NCI-H748 (cell line): Measurements from ENCODE around the gene RAD17.
"Not testable (repeated sequence)": the region's sequence is repeated elsewhere in the genome, so short reads cannot be mapped to it uniquely, and the experiment has no call there.

Experiments used
- DNase-seq: peaks from one replicate; lab custom pipeline; 2025; ENCODE audit not compliant: unreplicated experiment; lab: John Stamatoyannopoulos, UW

The RAD17 gene, protein sequence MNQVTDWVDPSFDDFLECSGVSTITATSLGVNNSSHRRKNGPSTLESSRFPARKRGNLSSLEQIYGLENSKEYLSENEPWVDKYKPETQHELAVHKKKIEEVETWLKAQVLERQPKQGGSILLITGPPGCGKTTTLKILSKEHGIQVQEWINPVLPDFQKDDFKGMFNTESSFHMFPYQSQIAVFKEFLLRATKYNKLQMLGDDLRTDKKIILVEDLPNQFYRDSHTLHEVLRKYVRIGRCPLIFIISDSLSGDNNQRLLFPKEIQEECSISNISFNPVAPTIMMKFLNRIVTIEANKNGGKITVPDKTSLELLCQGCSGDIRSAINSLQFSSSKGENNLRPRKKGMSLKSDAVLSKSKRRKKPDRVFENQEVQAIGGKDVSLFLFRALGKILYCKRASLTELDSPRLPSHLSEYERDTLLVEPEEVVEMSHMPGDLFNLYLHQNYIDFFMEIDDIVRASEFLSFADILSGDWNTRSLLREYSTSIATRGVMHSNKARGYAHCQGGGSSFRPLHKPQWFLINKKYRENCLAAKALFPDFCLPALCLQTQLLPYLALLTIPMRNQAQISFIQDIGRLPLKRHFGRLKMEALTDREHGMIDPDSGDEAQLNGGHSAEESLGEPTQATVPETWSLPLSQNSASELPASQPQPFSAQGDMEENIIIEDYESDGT

DNA sequence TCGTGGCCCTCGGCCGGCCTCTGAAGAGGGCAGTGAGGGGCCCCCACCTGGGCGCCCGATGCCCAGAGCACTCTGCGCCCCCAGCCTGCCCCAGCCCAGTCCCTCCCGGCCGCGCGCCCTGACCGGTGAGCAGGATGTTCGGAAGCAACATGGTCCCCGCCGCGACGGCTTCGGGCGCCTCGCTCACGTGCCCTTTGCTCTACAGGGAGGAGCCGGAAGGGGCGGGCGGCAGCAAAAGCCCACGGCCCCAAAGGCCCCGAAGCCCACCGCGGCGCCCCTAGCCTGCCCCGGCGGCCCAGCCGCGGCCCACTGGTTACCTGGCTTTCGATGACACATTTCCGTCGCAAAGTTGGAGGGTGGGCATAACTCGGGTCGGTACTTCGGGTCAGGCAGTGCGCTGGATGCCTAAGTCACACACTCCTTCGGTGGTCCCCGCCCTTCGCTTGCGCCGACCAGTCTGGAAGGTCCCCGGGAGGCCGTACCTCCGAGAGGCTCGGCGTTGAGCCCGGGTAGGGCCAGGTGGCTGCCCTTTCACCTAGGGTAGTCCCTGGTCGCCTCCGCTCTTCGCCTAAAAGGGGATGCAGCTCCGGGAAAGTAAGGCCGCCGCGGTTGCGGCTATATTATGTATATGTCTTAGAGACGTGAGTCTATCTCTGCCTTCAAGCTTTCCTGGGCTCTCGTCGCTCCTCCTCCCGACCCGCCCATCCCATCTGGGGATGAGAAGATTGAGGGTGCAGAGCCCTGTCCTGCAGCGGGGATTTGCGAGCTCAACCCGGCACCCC lies at the start of gene RAD17, which contains the start of the genes AK6 and TAF9:
TSS of gene RAD17 (plus strand) at position 479 of the 782 bp plus-strand sequence. CDS start 2,391 bp downstream, outside the sequence.
TSS of gene AK6 (minus strand) at position 181 of the 782 bp plus-strand sequence. CDS start at position 151, 30 bp downstream.
TSS of gene TAF9 (minus strand) at position 181 of the 782 bp plus-strand sequence. CDS start 3,783 bp downstream, outside the sequence.
- DNase-seq, result peak; percentile 95

GRCh38 chr5:69326365-69326764 lies 43.3 kb upstream of the RAD17 start:
- no peak for DNase-seq

- DNase-seq, result no peak
Observed at GRCh38 chr5:69329905-69330489, 39.6 kb upstream of the RAD17 start.

DNA sequence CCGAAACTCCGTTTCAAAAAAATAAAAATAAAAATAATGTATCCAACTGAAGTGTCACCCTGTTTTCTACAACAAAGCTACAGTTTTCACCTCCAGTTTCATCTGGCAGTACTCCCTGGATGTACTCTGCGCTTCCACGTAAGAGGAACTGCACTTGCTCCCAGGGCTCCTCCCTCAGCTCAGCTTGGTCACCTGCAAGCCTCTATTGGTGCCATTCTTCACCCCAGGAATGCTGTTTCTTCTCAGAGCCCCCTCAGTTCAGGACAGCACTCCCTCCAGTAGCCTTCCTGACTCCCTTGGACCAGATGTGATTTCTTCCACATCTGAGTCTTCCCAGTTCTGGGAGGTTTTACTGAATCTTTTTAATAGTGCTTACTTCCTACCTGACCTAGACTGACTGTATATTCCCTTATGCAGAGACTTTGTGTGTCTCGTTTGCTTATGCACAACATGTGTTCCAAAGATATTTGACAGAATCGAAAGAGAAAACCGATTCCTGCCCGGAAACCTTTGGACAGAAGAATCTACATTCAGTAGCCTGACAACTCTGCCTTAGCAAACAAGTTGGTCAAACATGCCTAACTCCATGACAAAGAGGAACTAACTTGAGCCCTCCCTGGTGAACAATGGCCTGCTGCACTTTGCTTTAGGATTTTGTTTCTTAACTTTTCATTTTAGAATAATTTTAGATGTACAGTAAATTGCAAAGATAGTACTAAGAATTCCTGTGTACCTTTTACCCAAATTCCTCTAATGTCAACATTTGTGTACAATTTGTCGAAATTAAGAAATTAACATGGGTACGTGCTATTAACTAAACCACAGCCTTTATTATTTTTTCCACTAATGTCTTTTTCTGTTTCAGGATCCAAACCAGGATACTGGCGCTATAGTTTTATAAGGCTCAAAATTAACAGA lies 37.8 kb upstream of the RAD17 start:
- DNase-seq, result peak; percentile 17

DNA sequence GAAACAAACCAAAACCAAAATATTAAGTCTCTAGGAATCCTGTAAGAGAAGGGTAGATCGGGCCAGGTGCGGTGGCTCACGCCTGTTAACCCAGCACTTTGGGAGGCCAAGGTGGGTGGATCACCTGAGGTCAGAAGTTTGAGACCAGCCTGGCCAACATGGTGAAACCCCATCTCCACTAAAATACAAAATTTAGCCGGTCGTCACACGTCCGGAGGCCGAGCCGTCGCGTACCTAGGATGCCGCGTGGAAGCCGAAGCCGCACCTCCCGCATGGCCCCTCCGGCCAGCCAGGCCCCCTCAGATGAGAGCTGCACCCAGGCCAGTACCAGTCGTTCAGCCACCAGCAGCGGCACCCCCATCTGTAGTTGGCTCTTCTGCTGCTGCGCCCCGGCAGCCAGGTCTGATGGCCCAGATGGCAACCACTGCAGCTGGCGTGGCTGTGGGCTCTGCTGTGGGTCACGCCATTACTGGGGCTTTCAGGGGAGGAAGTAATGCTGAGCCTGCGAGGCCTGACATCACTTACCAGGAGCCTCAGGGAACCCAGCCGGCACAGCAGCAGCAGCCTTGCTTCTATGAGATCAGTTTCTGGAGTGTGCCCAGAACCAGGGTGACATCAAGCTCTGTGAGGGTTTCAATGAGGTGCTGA lies 35.8 kb upstream of the RAD17 start:
- not testable (repeated sequence) for DNase-seq

DNA sequence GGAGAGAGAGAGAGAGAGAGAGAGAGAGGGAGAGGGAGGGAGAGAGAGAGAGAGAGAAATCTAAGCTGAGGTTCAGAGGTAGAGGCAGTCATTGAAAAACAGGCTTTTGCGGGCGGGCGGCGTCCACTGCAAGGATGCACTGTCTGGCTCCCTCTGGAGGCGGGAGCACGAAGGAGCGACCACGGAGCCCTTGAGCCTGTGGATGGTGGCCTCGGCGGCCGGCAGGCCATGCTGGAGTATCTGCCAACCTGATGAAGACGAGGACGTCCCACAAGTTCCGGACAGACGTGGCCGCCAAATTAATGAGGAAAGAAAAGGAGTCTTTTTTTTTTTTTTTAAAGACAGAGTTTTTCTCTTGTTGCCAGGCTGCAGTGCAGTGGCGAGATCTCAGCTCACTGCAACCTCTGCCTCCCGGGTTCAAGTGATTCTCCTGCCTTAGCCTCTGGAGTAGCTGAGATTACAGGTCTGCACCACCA lies 34.8 kb upstream of the RAD17 start:
- peak; percentile 80 for DNase-seq

DNA sequence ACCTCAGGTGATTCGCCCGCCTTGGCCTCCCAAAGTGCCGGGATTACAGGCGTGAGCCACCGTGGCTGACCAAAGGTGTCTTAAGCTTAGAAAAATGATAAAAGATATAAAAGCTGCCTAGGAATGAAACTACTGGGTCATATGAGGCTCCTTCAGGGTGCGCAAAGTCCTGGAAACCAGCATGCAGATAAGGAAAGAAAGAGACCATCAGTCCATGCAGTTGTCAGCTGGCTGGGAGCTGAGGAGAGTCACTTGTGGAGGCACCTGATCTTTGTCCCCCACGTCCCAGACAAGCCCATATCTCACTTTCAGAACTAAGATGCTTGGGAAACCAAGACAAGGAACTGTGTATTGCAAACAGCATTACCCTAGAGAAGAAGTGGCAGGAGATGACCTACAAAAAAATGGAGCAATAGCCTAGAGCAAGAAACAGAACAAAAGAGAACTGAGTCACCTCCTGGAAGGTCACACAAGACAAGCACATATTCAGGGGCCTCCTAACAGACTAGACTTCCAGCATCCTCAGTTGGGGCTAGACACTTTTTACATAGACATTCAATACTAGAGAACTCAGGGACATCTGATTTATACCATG lies 34.2 kb upstream of the RAD17 start:
- no peak for DNase-seq

DNA sequence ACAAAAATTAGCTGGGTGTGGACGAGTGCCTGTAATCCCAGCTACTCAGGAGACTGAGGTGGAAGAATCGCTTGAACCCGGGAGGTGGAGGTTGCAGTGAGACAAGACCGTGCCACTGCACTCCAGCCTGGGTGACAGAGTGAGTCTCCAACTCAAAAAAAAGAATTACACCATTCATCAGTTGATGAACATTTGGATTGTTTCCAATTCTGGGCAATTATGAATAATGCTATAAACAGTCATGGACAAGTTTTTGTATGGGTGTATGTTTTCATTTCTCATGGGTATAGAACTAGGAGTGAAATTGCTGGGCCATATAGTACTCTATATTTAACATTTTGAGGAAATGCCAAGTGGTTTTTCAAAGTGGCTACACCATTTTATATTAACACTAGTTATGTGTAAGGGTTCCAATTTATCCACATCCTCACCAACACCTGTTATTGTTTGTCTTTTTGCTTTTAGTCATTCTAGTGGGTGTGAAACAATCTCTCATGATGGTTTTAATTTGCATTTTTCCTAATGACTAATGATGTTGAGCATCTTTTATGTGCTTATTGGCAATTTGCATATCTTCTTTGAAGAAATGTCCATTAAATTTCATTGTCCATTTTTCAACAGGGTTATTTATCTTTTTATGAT lies 28.0 kb upstream of the RAD17 start:
- DNase-seq, result no peak

DNA sequence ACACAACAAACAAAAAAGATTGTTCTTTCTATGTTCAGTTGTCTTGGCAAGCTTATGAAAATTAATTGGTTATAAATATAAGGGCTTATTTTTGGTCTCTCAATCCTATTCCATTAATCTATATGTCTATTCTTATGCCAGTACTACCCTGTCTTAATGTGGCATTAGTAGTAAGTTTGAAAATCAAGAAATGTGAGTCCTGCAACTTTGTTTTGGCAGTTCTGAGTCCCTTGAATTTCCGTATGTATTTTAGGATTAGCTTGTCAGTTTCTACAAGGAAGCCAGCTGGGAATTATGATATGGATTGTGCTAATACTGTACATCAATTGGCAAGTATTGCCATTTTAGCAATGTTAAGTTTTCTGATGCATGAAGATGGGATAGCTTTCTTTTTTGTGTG lies 26.5 kb upstream of the RAD17 start:
- DNase-seq, result no peak

- no peak for DNase-seq
Observed at GRCh38 chr5:69350664-69351063, 19.0 kb upstream of the RAD17 start.

- no peak for DNase-seq
Observed at GRCh38 chr5:69359699-69360098, 9.9 kb upstream of the RAD17 start.

DNA sequence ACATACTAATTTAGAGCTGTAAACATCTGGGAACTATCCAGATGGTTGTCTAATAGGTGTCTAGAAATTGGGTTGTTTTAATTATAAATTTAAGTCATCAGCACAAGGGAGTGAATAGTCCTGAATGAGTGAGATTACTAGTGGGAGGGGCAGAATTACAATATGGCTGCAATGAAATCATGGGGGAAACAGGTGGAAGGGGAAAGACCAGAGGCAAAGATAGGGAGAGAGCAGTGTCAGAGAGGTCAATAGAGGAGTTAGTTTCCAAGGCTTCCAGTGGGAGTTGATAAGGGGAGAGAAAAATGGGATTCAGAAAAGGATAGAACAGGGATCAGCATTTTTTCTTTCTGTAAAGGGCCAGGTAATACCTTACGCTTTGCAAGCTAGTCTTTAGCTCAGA lies 9.2 kb upstream of the RAD17 start:
- DNase-seq, result no peak

DNA sequence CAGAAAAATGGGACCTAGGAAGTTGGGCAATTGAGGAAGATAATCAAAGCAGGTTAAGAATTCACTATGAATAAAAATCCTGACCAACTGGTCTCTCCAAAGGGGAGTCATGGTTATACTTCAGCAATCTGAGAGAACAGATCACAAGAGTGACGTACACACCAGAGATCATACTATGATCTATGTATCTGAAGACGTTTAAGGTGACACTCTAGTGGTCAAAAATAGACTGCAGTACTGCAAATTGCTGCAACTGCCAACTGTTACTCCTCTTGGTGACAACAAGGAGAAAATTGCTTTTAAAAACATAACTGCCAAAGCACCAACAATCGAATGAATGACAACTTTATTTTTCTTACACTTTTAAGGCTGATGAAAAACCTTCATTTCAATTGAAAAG lies 5.2 kb upstream of the RAD17 start:
- DNase-seq, result peak; percentile 12

DNA sequence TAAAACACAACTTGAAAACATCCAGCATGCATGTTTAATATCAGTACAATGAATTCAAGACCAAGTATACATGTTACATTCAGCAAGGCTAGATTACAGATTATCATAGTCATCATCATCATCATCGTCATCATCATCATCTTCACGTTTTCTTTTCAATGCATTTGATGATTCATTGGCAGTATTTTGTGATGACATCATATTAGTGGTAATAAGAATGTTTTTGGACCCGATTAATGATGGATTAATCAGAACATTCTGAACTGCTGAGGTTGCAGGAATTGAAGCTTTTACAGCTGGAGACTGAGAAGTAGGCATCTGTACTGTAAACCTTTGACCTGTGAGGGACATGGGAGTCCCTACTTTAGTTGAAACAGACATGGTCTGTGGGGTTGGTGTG lies 4.8 kb upstream of the RAD17 start:
- DNase-seq, result no peak

DNA sequence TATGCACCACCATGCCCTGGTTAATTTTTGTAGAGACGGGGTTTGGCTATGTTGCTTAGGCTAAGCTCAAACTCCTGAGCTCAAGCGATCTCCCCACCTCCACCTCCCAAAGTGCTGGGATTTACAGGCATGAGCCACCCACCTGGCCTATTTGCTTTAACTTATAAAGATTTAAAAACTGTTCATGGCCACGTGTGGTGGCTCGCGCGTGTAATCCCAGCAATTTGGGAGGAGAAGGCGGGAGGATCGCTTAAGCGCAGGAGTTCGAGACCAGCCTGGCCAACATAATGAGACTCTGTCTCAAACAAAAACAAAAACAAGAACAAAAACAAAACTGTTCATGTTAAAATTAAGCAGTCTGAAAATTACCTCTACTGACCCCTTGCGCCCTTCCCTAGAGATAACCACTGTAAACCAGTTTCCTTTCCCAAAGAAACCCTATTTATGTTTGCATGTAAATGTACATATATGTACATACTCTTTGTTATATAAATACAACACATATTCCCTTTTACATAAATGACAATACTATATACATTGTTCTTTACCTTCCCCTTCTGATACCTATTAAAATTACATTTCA lies 1.8 kb upstream of the RAD17 start:
- no peak for DNase-seq

- DNase-seq, result peak; percentile 58
Observed at GRCh38 chr5:69368458-69369339, 919 bp upstream of the RAD17 start.

DNA sequence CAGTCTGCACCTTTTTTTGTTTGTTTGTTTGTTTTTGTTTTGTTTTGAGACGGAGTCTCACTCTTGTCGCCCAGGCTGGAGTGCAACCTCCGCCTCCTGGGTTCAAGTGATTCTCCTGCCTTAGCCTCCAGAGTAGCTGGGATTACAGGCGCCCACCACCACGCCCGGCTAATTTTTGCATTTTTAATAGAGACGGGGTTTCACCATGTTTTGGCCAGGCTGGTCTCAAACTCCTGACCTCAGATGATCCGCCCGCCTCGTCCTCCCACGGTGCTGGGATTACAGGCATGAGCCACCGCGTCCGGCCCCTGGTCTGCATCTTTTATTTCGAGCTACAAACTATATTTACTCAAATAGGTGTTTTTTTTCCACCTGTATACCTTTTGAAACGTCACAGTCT lies 717 bp downstream of the RAD17 start:
- not testable (repeated sequence) for DNase-seq
